Neural crest cell (in vitro differentiated cells): ENCODE measurements around the gene TFEB. TPM values are rescaled to one million over a fixed set of nuclear protein-coding genes. Genes with fewer than 3 reads are reported as not detected.
A peak's percentile ranks its signal among the peaks of the same experiment; 100 is the strongest.

ENCODE experiments used
- DNase-seq: peaks from one replicate; pipeline ENCODE4 v3.0.0; 2021; ENCODE audit warnings: low read depth, mixed read lengths, low spot score
- H3K27ac Mint-ChIP-seq: one replicate; pipeline ENCODE4 v1.8.0; 2021; ENCODE audit warnings: mild to moderate bottlenecking, mixed read lengths; ENCODE audit not compliant: unreplicated experiment
- H3K27me3 Mint-ChIP-seq: 2 replicates; pipeline ENCODE4 v1.8.0; 2021; ENCODE audit warnings: low read depth, mild to moderate bottlenecking, mixed read lengths
- H3K36me3 Mint-ChIP-seq: 2 replicates; pipeline ENCODE4 v1.8.0; 2021; ENCODE audit warnings: low read depth, mild to moderate bottlenecking, mixed read lengths
- H3K4me1 Mint-ChIP-seq: 2 replicates; pipeline ENCODE4 v1.8.0; 2021; ENCODE audit warnings: mixed read lengths
- H3K4me3 Mint-ChIP-seq: one replicate; pipeline ENCODE4 v1.8.0; 2021; ENCODE audit warnings: mild to moderate bottlenecking, mixed read lengths
- H3K9me3 Mint-ChIP-seq: 2 replicates; pipeline ENCODE4 v1.8.0; 2021; ENCODE audit warnings: mixed read lengths
- total RNA-seq: library from RNA; stranded (reverse); gene quantifications from 2 replicates; pipeline ENCODE4 v1.2.1, GENCODE V29; 2021
- TF ChIP-seq, protein P1 (sequence below): fragments of 200-600 bp; sonication (generic); conservative IDR thresholded peaks from 2 replicates; pipeline ENCODE4 v1.5.0; 2021; ENCODE audit warnings: antibody characterized with exemption, mild to moderate bottlenecking

The TFEB gene
- total RNA-seq, 1 donor from 2014 or later: 1.3 TPM

DNA sequence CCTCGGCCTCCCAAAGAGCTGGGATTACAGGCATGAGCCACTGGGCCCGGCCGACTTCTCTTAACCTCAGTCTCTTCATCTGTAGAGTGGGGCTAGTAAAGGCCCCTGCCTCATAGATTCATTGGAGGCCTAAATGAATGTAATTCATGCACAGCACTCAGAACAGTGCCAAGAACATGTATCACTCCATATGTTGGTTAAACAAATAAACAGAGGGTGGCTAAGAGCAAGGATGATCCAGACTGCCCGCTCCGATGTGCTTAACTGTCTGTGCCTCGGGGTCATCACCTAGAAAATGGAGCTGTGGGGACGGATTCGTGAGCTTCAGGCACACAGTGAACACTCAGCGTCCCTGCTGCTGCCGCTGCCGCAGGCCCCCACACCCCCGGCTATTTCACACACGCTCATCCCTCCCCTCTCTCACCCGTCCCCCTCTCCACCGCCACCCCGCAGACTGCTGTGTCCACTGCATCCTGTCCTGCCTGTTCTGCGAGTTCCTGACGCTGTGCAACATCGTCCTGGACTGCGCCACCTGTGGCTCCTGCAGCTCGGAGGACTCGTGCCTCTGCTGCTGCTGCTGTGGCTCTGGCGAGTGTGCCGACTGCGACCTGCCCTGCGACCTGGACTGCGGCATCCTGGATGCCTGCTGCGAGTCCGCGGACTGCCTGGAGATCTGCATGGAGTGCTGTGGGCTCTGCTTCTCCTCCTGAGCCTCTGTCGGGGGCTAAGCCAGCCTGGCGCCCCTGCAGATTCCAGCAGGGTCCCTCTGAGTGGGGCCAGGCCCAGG, 82.3 kb downstream of the TFEB start:
- H3K4me3 Mint-ChIP-seq: no peak overlapping the region
- H3K27ac Mint-ChIP-seq: peak overlapping the region; percentile 6
- no peak for DNase-seq
- no peaks in the 10 kb centered on the region for H3K9me3 Mint-ChIP-seq
- no peaks in the 10 kb centered on the region for H3K27me3 Mint-ChIP-seq
- peaks cover 8% of the 10 kb centered on the region for H3K36me3 Mint-ChIP-seq
- TF ChIP-seq, protein P1, sequence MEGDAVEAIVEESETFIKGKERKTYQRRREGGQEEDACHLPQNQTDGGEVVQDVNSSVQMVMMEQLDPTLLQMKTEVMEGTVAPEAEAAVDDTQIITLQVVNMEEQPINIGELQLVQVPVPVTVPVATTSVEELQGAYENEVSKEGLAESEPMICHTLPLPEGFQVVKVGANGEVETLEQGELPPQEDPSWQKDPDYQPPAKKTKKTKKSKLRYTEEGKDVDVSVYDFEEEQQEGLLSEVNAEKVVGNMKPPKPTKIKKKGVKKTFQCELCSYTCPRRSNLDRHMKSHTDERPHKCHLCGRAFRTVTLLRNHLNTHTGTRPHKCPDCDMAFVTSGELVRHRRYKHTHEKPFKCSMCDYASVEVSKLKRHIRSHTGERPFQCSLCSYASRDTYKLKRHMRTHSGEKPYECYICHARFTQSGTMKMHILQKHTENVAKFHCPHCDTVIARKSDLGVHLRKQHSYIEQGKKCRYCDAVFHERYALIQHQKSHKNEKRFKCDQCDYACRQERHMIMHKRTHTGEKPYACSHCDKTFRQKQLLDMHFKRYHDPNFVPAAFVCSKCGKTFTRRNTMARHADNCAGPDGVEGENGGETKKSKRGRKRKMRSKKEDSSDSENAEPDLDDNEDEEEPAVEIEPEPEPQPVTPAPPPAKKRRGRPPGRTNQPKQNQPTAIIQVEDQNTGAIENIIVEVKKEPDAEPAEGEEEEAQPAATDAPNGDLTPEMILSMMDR: no peak
- H3K4me1 Mint-ChIP-seq: peaks cover 13% of the 10 kb centered on the region

DNA sequence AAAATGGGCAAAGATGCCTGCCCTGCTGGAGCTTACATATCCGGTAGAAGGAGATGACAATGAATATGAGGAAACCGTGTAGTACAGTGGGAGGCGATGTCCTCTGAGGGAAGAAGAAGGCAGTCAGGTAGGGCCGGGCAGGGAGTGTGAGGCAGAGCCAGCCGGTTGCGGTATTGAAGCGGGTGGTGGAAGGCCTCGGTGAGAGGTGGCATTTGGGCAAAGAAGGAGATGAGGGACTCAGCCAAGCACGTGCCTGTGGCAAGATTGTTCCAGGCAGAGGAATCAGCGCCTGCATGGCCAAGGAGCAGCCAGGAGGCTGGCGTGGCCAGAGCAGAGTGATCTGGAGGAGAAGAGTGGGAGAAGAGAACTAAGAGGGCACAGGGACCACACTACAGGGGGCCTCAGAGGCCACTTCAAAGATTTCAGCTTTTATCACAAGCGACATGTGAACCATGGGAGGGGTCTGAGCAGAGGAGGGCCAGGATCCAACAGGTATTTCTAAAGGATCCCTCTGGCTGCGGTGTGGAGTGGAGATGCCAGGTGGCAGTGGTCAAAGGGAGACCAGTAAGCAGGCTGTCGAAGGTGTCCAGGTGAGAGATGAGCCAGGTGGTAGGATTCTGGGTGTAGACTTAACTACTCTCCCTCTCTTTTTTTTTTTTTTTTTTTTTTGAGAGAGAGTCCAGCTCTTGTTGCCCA, 83.3 kb downstream of the TFEB start:
- Mint-ChIP-seq H3K36me3 (peaks cover 8% of the 10 kb centered on the region), H3K9me3 (no peaks in the 10 kb centered on the region), H3K27ac (peak overlapping the region; percentile 46), H3K27me3 (no peaks in the 10 kb centered on the region), H3K4me1 (peaks cover 13% of the 10 kb centered on the region), H3K4me3 (no peak overlapping the region)
- DNase-seq: no peak
- TF ChIP-seq, protein P1: no peak

DNA sequence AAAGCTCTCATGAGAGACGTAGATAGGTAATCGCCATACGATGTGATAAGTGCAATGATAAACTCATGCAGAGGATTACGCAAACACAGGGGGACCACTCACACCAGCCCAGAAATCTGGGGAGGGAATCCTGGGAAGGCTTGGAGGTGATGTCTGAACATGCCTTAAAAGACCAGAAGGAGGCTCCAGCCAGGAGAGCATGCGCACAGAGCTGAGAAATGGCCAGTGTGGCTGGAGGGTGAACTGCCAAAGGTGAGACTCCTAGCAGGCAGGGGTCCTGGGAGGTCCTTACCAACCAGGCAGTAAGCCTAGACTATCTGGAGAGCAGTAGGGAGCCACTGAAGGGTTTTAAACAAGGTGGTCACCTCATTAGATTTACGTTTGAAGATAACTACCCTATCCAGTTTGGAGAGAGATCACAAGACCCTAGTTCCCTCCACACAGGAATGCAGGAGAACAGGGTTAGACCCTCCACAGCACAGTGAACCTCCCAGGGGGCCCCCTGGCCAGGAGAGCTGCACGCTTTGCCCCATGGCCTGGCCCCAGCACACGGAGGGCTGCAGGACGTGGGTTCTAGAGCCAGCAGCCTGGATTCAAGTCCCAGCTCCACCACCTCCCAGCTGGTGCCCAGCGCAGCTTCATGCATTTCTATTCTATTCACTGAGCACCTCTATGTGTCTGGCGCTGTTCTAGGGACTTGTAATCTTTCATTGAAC, 84.0 kb downstream of the TFEB start:
- TF ChIP-seq, protein P1: no peak
- Mint-ChIP-seq H3K9me3 (no peaks in the 10 kb centered on the region), H3K4me1 (peaks cover 13% of the 10 kb centered on the region), H3K27ac (no peak overlapping the region), H3K36me3 (peaks cover 8% of the 10 kb centered on the region), H3K27me3 (no peaks in the 10 kb centered on the region), H3K4me3 (peak overlapping the region; percentile 31)
- DNase-seq: no peak

DNA sequence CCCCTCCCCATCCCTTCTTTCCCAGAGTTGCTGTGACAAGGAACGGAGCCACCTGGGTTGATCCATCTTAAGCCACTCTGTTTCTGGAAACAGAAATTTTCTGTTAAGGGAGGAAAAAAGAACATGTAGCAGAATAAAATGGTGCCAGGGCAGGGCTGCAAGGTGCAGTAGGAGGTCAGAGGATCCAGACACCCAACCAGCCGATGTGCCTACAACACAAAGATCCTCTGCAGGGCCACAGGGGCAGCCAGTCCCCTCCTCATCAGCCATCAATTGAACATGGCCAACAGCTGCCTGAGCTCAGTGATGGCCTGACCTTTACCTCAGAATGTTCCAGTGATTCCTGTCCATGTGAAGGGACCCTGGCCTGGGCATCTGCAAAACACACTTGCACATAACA, 85.3 kb downstream of the TFEB start:
- Mint-ChIP-seq H3K36me3 (peaks cover 8% of the 10 kb centered on the region), H3K9me3 (no peaks in the 10 kb centered on the region), H3K4me1 (peaks cover 10% of the 10 kb centered on the region), H3K27ac (no peak overlapping the region), H3K4me3 (no peak overlapping the region), H3K27me3 (peaks cover 6% of the 10 kb centered on the region)
- TF ChIP-seq, protein P1: no peak
- DNase-seq: no peak

DNA sequence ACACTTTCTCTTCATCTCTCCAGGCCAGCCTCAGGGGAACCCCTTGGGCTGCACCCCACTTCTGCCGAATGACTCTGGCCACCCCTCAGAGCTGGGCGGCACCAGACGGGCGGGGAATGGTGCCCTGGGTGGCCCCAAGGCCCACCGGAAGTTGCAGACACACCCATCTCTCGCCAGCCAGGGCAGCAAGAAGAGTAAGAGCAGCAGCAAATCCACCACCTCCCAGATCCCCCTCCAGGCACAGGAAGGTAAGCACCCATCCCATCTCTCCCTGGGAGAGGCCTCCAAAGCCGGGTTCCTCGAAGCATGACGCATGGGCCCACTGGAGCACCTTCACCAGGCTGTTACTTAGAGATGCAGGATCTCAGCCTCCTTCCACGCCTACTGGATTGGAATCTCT, 85.8 kb downstream of the TFEB start:
- Mint-ChIP-seq H3K27ac (no peak overlapping the region), H3K4me1 (peaks cover 13% of the 10 kb centered on the region), H3K9me3 (no peaks in the 10 kb centered on the region), H3K27me3 (peaks cover 6% of the 10 kb centered on the region), H3K4me3 (no peak overlapping the region), H3K36me3 (peaks cover 8% of the 10 kb centered on the region)
- no peak for DNase-seq
- TF ChIP-seq, protein P1: no peak
